Measurements from ENCODE around the gene SMOC1. TPM values are rescaled to one million over a fixed set of nuclear protein-coding genes. Genes with fewer than 3 reads are reported as not detected.

Gene SMOC1
- total and polyA plus RNA-seq, 9 donors: 0.35 to 9.1 (median 0.80) TPM

DNA sequence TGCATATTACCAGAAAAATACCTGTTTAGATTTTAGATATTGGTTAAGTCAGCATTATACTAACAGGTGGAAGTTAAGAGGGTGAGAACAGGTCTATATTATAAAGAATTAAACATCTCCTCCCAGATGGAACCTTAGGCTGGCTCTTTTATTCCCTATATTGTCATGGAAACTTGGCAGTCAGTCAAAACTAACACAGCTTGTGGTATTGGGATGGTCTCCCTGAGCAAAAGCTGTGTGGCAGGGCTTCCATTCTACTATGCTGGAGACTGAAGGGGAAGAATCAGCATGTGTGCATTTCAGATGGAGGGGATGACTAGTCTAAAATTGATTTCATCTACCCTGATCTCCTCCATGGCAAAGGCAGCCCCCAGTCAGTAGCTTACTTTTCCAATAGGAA is 66.7 kb downstream of the SMOC1 start:
- no peak for TF ChIP-seq POLR2A (IDR thresholded peaks at IDR 0.05)
- TF ChIP-seq, protein P1, sequence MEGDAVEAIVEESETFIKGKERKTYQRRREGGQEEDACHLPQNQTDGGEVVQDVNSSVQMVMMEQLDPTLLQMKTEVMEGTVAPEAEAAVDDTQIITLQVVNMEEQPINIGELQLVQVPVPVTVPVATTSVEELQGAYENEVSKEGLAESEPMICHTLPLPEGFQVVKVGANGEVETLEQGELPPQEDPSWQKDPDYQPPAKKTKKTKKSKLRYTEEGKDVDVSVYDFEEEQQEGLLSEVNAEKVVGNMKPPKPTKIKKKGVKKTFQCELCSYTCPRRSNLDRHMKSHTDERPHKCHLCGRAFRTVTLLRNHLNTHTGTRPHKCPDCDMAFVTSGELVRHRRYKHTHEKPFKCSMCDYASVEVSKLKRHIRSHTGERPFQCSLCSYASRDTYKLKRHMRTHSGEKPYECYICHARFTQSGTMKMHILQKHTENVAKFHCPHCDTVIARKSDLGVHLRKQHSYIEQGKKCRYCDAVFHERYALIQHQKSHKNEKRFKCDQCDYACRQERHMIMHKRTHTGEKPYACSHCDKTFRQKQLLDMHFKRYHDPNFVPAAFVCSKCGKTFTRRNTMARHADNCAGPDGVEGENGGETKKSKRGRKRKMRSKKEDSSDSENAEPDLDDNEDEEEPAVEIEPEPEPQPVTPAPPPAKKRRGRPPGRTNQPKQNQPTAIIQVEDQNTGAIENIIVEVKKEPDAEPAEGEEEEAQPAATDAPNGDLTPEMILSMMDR (IDR thresholded peaks at IDR 0.05): no peak
- no peak for TF ChIP-seq EP300 (IDR thresholded peaks at IDR 0.05)
- Histone ChIP-seq H3K36me3 (no peaks in the 10 kb centered on the region), H3K4me3 (no peak overlapping the region), H3K4me1 (ENCODE audit: insufficient read depth) (no peaks in the 10 kb centered on the region), H3K27me3 (no peaks in the 10 kb centered on the region), H3K9me3 (no peaks in the 10 kb centered on the region), H3K27ac (no peak overlapping the region)
- no peak for DNase-seq
- intact Hi-C loops (cut with DNase I): no loop called here

DNA sequence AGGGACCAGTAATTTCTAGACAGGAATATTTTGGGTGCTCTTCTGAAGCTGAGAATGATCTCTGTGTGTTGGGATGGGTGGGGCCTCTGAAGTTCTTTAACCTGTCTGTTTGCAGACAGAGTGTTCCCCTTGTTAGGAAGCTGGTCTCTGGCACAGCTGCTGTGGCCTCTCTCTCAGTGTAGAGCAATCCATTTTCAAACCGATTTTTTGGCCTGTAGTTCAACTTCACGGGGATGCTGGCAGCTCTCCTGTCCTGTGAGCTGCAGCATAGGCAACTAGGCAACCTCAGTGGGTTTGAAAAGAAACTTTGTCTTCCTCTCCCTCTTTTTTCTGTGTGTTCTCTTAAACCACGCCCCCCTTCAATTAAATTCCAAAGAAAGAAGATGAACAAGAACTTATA is 69.1 kb downstream of the SMOC1 start:
- TF ChIP-seq POLR2A (IDR thresholded peaks at IDR 0.05) (no peak), EP300 (IDR thresholded peaks at IDR 0.05) (no peak)
- TF ChIP-seq, protein P1 (IDR thresholded peaks at IDR 0.05): no peak
- H3K4me1 ChIP-seq (ENCODE audit: insufficient read depth): no peaks in the 10 kb centered on the region
- intact Hi-C loops (cut with DNase I): no loop called here
- no peak overlapping the region for H3K4me3 ChIP-seq
- 49 to 51% (median 50%) methylated on average over 3 of the region's 3 CpGs for WGBS, 3 donors
- no peaks in the 10 kb centered on the region for H3K36me3 ChIP-seq
- no peaks in the 10 kb centered on the region for H3K27me3 ChIP-seq
- DNase-seq: no peak
- H3K9me3 ChIP-seq: no peaks in the 10 kb centered on the region
- no peak overlapping the region for H3K27ac ChIP-seq

DNA sequence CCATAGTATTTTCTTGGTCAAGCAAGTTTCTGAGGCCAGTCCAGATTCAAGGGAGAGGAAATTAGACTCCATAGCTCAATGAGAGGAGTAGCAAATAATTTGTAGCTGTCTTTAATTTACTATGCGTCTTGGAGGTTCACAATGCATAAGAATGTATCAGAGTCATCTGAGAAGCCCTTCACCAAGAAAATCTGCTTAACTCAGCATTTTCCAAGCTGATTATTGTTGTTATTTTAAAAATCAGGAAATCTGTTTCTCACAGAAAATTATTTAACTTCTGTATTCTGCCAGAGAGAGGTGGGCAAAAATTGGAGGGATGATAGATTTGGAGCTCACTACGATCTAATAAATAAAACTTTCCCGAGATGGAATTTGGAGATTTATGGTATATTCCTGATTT is 72.0 kb downstream of the SMOC1 start:
- no peak for DNase-seq
- Histone ChIP-seq H3K9me3 (no peaks in the 10 kb centered on the region), H3K27ac (no peak overlapping the region), H3K4me1 (ENCODE audit: insufficient read depth) (no peaks in the 10 kb centered on the region), H3K36me3 (no peaks in the 10 kb centered on the region), H3K4me3 (no peak overlapping the region), H3K27me3 (no peaks in the 10 kb centered on the region)
- 80 to 85% (median 83%) methylated on average over 3 of the region's 3 CpGs for WGBS, 3 donors
- TF ChIP-seq POLR2A (IDR thresholded peaks at IDR 0.05): no peak
- no peak for TF ChIP-seq EP300 (IDR thresholded peaks at IDR 0.05)
- intact Hi-C loops (cut with DNase I): no loop called here

DNA sequence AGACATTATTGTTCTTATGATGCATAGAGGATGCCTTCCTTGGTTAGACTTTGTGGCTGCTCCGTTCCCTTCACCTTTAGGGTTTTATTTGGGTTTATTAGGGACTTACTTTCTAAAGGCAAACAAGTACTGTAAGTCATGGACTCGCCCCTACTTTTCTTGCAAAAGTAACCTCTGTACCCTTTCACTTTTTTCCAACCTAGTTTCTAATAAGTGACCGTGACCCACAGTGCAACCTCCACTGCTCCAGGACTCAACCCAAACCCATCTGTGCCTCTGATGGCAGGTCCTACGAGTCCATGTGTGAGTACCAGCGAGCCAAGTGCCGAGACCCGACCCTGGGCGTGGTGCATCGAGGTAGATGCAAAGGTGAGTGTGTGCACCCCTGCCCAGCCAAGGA is 72.7 kb downstream of the SMOC1 start:
- intact Hi-C loops (cut with DNase I): no loop called here

DNA sequence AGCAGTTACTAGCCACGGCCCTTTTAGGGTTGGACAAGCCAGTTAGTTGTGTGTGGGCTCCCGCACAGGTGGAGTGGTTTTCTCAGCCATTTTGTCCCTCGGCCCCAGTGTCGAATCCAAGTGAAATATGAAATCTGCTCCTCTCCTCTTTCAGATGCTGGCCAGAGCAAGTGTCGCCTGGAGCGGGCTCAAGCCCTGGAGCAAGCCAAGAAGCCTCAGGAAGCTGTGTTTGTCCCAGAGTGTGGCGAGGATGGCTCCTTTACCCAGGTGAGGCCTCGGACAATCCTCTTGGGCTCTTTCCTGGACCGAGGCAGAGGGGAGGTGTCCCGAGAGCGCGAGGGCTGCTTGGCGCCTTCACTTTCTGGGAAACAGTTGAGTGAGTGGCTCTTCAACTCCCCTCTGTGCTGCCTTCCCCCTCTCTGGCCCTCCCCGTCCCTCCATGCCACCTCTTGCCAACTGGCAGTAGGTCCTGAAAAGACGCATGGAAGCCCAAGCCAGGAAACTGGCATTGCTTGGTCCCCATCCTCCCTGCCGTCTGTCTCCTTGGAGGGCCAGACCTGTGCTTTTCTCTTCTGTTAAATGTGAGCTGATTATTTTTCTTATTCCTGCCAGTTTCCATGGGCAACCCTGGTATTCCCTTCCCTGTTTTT is 74.2 kb downstream of the SMOC1 start:
- Histone ChIP-seq H3K27ac (no peak overlapping the region), H3K4me3 (no peak overlapping the region), H3K9me3 (no peaks in the 10 kb centered on the region), H3K36me3 (no peaks in the 10 kb centered on the region), H3K27me3 (no peaks in the 10 kb centered on the region), H3K4me1 (ENCODE audit: insufficient read depth) (no peaks in the 10 kb centered on the region)
- intact Hi-C loops (cut with DNase I): no loop called here
- no peak for DNase-seq
- TF ChIP-seq, protein P1 (IDR thresholded peaks at IDR 0.05): no peak
- no peak for TF ChIP-seq POLR2A (IDR thresholded peaks at IDR 0.05)
- no peak for TF ChIP-seq EP300 (IDR thresholded peaks at IDR 0.05)
- WGBS, 3 donors: 79 to 88% (median 85%) methylated on average over 16 of the region's 16 CpGs

More for the DNA sequence above, 72.7 kb downstream of the SMOC1 start:
- no peak for TF ChIP-seq POLR2A (IDR thresholded peaks at IDR 0.05)
- no peak for TF ChIP-seq EP300 (IDR thresholded peaks at IDR 0.05)
- TF ChIP-seq, protein P1 (IDR thresholded peaks at IDR 0.05): no peak
- Histone ChIP-seq H3K9me3 (no peaks in the 10 kb centered on the region), H3K36me3 (no peaks in the 10 kb centered on the region), H3K27me3 (no peaks in the 10 kb centered on the region), H3K4me3 (no peak overlapping the region), H3K4me1 (ENCODE audit: insufficient read depth) (no peaks in the 10 kb centered on the region), H3K27ac (no peak overlapping the region)
- DNase-seq: no peak
- 81 to 89% (median 84%) methylated on average over 9 of the region's 9 CpGs for WGBS, 3 donors

Measured in ovary (tissue), 9 donors.